Epithelial cell of prostate (primary cell): ENCODE data around the gene UGT1A10.
"Not testable (repeated sequence)": the region's sequence is repeated elsewhere in the genome, so short reads cannot be mapped to it uniquely, and the experiment has no call there.

Experiments used
- DNase-seq: peaks from one replicate; pipeline ENCODE4 v3.0.0-alpha.2; 2011; ENCODE audit warnings: low read depth, low spot score
- H3K27ac ChIP-seq: fragments of 450-650 bp; 2 replicates; pipeline ENCODE4 v1.5.1; 2017; ENCODE audit warnings: mild to moderate bottlenecking

Gene UGT1A10

DNA sequence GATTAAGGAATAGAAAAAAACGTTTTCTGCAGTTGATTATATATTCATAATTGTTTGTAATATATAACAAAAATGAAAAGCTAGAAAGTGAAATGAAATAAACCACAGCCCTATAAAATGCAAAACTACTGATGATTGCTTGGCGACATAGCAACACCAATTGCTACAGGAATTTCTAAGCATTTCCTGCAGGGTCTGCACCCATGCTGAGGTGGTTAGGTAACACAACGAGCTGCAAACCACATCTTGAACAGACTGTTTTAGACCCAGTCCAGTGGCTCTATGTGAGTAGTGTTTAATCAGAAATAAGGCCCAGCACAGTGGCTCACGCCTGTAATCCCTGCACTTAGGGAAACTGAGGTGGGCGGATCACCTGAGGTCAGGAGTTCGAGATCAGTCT is 18.3 kb downstream of the UGT1A10 start:
- no peak for DNase-seq

GRCh38 chr2:233655043-233655442 is 18.8 kb downstream of the UGT1A10 start:
- H3K27ac ChIP-seq: no peak overlapping the region
- DNase-seq: no peak

More for the DNA sequence above, 18.3 kb downstream of the UGT1A10 start:
- H3K27ac ChIP-seq: no peak overlapping the region

- H3K27ac ChIP-seq, DNase-seq: not testable (repeated sequence)
These were observed 19.7 kb downstream of the UGT1A10 start for GRCh38 chr2:233655943-233656342.

DNA sequence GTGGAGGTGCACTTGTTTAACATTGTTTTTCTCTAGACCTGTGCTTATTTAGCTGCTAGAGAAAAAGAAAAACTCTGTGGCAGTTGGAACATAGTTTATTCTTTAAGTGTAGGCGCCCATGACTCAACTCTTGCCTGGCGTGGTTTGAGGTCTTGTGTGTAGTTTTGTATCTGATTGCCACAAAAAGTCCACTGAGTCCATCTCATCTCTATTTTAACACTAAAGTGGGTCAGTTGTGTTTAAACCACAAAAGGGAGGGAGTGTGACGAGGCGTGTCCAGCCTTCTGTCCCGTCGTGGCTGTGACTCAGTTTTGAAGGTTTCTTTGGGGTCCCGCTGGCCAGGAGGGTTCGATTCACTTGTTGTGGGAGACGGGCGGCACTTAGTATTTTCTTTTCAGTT is 20.2 kb downstream of the UGT1A10 start:
- no peak overlapping the region for H3K27ac ChIP-seq

GRCh38 chr2:233658610-233659009 is 22.4 kb downstream of the UGT1A10 start:
- no peak for DNase-seq
- H3K27ac ChIP-seq: no peak overlapping the region

More for the DNA sequence above, 20.2 kb downstream of the UGT1A10 start:
- DNase-seq: no peak

DNA sequence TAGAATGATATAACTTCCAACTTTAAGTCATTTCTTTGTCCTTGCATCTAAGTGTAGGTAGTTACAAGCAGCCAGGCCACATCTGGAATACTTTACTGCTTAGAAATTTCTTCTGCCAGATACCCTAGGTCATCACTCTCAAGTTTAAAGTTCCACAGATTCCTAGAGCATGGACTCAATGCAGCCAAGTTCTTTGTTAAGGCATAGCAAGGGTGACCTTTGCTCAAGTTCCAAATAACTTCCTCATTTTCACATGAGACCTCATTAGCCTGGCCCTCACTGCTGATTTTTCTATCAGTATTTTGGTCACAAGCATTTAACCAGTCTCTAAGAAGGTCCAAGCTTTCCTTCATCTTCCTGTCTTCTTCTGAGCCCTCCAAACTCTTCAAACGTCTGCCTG is 27.7 kb downstream of the UGT1A10 start:
- no peak for DNase-seq
- no peak overlapping the region for H3K27ac ChIP-seq

DNA sequence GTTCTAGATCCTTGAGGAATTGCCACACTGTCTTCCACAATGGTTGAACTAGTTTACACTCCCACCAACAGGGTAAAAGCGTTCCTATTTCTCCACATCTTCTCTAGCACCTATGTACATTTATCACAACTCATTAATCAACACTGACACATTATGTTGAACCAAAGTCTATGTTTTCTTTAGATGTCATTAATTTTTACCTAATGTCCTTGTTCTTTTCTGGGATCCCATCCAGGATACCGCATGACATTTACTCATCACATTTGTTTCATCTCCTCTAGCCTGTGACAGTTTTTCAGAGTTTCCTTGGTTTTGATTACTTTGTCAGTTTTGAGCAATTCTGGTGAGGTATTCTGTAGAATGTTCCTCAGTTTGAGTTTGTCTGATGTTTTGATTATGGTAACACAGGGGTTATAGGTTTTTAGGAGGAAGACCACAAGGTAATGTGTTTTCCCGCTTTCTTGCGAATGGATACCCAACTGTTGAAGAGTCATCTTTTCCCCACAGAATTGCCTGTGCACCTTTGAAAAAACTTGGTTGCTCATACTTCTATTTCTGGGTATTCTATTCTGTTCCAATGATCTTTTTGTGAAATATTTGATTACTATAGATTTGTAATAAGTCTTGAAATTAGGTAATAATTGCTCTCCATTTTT is 32.5 kb downstream of the UGT1A10 start:
- DNase-seq: no peak
- no peak overlapping the region for H3K27ac ChIP-seq

GRCh38 chr2:233671290-233672161 is 35.3 kb downstream of the UGT1A10 start, which contains the start of gene UGT1A9:
Gene UGT1A9, plus strand, starts transcription at chr2:233671898. Its CDS starts 37 bp downstream, at chr2:233671935.
- no peak within 1 kb of the TSS for H3K27ac ChIP-seq

GRCh38 chr2:233672886-233673285 is 36.6 kb downstream of the UGT1A10 start:
- DNase-seq: no peak
- H3K27ac ChIP-seq: no peak overlapping the region

More at GRCh38 chr2:233671290-233672161, 35.3 kb downstream of the UGT1A10 start, which contains the start of gene UGT1A9:
- no peak for DNase-seq

- no peak for DNase-seq
- no peak overlapping the region for H3K27ac ChIP-seq
These were observed 37.6 kb downstream of the UGT1A10 start for GRCh38 chr2:233673896-233674295.

GRCh38 chr2:233674314-233674713 is 38.1 kb downstream of the UGT1A10 start:
- no peak overlapping the region for H3K27ac ChIP-seq
- no peak for DNase-seq

DNA sequence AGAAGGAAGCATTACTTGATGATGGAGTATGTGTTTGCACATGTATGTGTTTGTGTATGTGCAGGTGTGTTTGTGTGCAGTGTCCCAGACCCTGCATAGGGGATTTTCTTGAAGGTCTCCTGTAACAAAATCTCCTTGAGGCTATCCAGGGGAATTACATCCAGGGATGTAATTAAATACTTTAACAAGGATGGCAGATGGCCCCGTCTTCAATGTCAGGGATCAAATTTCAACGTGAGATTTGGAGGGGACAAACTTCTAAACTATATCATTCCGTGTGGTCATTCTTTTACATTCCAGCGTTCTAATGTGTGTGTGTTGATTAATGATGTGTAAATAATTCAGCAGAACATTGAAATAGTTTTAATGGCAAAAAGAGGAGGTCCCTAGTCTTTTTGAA is 38.7 kb downstream of the UGT1A10 start:
- H3K27ac ChIP-seq: no peak overlapping the region
- DNase-seq: no peak

GRCh38 chr2:233676046-233676445 is 39.8 kb downstream of the UGT1A10 start:
- no peak overlapping the region for H3K27ac ChIP-seq
- DNase-seq: no peak

- H3K27ac ChIP-seq: no peak overlapping the region
- DNase-seq: no peak
These were observed 42.9 kb downstream of the UGT1A10 start for GRCh38 chr2:233679196-233679595.

- DNase-seq: no peak
- H3K27ac ChIP-seq: no peak overlapping the region
These were observed 44.3 kb downstream of the UGT1A10 start for GRCh38 chr2:233680361-233681045.

- no peak within 1 kb of the TSS for H3K27ac ChIP-seq
- no peak for DNase-seq
These were observed 45.4 kb downstream of the UGT1A10 start, which contains the start of gene UGT1A7 for GRCh38 chr2:233681521-233682099. Gene UGT1A7, plus strand, starts transcription at chr2:233681901. Its CDS starts 37 bp downstream, at chr2:233681938.

GRCh38 chr2:233684640-233685039 is 48.4 kb downstream of the UGT1A10 start:
- no peak overlapping the region for H3K27ac ChIP-seq
- no peak for DNase-seq

DNA sequence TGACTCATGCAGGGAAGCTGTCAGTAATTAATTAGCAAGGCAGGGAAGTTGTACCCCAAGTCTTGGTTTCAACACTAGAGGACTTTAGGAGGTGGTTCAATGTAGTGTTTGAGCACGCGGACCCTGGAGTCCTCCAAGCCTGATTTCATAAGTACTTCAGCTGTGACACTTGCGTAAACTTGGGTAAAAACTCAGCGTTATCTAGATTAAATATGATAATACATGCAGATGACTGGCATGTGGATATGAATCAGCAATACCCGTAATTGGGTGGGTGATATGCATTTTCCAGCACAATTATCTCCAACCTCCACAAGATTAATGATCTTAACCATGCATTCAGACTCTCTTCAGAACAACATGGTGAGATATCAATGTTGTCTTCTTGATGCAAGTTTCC is 50.7 kb downstream of the UGT1A10 start:
- DNase-seq: no peak

DNA sequence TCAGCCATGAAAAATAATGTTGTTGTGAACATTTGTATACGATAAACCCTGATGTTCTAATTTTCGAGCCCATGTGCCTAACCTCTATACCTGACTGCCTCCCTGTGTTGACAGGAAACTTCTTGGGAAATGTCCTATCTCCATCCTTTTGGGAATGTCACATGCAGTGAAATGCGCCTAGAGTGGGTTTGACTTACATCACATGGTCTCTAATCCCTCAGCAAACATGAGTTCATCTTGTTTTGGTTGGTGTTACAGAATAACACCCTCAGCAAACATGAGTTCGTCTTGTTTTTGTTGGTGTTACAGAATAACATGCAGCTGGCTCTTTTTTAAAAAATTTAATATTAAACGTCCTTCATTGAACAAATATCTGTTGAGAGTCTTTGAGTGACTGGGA is 52.1 kb downstream of the UGT1A10 start:
- DNase-seq: no peak
- no peak overlapping the region for H3K27ac ChIP-seq

More for the DNA sequence above, 50.7 kb downstream of the UGT1A10 start:
- no peak overlapping the region for H3K27ac ChIP-seq

DNA sequence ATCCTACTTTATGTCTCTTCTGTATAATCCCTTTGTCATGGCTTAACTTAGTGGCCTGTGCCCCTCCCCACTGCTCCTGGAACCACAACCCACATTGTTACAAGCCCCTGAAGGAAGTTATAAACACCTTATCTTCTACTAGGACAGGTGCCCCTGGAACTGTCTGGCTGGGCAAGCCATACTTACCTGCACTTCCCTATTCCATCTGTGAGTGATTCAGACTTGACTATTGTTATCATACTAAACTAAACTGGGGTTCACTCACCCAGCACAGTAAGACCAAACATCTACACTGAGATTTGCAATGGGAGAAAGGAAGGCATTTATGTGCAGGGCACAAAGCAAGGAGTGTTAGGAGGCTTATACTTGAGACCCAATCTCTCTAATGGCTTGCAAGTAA is 52.8 kb downstream of the UGT1A10 start:
- no peak for DNase-seq

More for the DNA sequence above, 52.8 kb downstream of the UGT1A10 start:
- H3K27ac ChIP-seq: peak overlapping the region; percentile 80
